Loucy (cell line): ENCODE data around the gene TSLP.

Source experiments
- H2AFZ ChIP-seq: fragments of 200-600 bp; sonication (generic); 2 replicates; pipeline ENCODE4 v1.6.0; 2016; ENCODE audit warnings: antibody characterized with exemption, mild to moderate bottlenecking, low read length, moderate library complexity
- H3F3A ChIP-seq: fragments of 200-600 bp; 2 replicates; pipeline ENCODE4 v1.6.0; 2016; ENCODE audit warnings: antibody characterized with exemption, low read depth, mild to moderate bottlenecking
- H3K27me3 ChIP-seq: fragments of 200-600 bp; sonication (generic); 2 replicates; pipeline ENCODE4 v1.6.1; 2014; ENCODE audit warnings: low read length, mild to moderate bottlenecking; ENCODE audit not compliant: insufficient read depth, poor library complexity, severe bottlenecking
- H3K36me3 ChIP-seq: fragments of 200-600 bp; sonication (generic); 2 replicates; pipeline ENCODE4 v1.6.1; 2016; ENCODE audit warnings: low read length; ENCODE audit not compliant: insufficient read depth
- H3K4me1 ChIP-seq: fragments of 200-600 bp; sonication (generic); 2 replicates; pipeline ENCODE4 v1.5.1; 2014; ENCODE audit warnings: low read length, mild to moderate bottlenecking; ENCODE audit not compliant: insufficient read depth, poor library complexity, severe bottlenecking
- H3K4me2 ChIP-seq: fragments of 200-600 bp; sonication (generic); 2 replicates; pipeline ENCODE4 v1.6.0; 2014; ENCODE audit warnings: antibody characterized with exemption, low read length, low read depth, mild to moderate bottlenecking; ENCODE audit not compliant: poor library complexity, severe bottlenecking
- H3K4me3 ChIP-seq: fragments of 200-600 bp; sonication (generic); 2 replicates; pipeline ENCODE4 v1.5.1; 2014; ENCODE audit warnings: low read length, mild to moderate bottlenecking, mixed read lengths; ENCODE audit not compliant: poor library complexity, severe bottlenecking
- H3K79me2 ChIP-seq: fragments of 200-600 bp; sonication (generic); 2 replicates; pipeline ENCODE4 v1.6.1; 2014; ENCODE audit warnings: low read length; ENCODE audit not compliant: insufficient read depth
- H3K9ac ChIP-seq: fragments of 200-600 bp; sonication (generic); 2 replicates; pipeline ENCODE4 v1.6.0; 2014; ENCODE audit warnings: mild to moderate bottlenecking, low read depth, low read length, moderate library complexity; ENCODE audit not compliant: poor library complexity, severe bottlenecking
- H3K9me2 ChIP-seq: fragments of 200-600 bp; sonication (generic); replicated peaks from 2 replicates; pipeline ENCODE4 v1.6.1; 2016; ENCODE audit warnings: low read depth, low read length, mixed read lengths
- H3K9me3 ChIP-seq: fragments of 200-600 bp; sonication (generic); 2 replicates; pipeline ENCODE4 v1.6.1; 2014; ENCODE audit warnings: mild to moderate bottlenecking, antibody characterized with exemption, low read length, low read depth; ENCODE audit not compliant: insufficient read depth
- H4K20me1 ChIP-seq: fragments of 200-600 bp; sonication (generic); 2 replicates; pipeline ENCODE4 v1.6.0; 2014; ENCODE audit warnings: antibody characterized with exemption, low read length, mild to moderate bottlenecking; ENCODE audit not compliant: insufficient read depth, poor library complexity, severe bottlenecking
- EZH2phosphoT487 ChIP-seq: fragments of 200-600 bp; IDR thresholded peaks from 2 replicates; pipeline ENCODE4 v1.6.1; 2018; ENCODE audit warnings: antibody characterized with exemption, mild to moderate bottlenecking, moderate library complexity, borderline replicate concordance
- TF ChIP-seq, protein P1 (sequence below): fragments of 200-600 bp; sonication (generic); conservative IDR thresholded peaks from 2 replicates; pipeline ENCODE4 v1.5.1; 2014; ENCODE audit warnings: mild to moderate bottlenecking, antibody characterized with exemption, low read length

TSLP gene

DNA sequence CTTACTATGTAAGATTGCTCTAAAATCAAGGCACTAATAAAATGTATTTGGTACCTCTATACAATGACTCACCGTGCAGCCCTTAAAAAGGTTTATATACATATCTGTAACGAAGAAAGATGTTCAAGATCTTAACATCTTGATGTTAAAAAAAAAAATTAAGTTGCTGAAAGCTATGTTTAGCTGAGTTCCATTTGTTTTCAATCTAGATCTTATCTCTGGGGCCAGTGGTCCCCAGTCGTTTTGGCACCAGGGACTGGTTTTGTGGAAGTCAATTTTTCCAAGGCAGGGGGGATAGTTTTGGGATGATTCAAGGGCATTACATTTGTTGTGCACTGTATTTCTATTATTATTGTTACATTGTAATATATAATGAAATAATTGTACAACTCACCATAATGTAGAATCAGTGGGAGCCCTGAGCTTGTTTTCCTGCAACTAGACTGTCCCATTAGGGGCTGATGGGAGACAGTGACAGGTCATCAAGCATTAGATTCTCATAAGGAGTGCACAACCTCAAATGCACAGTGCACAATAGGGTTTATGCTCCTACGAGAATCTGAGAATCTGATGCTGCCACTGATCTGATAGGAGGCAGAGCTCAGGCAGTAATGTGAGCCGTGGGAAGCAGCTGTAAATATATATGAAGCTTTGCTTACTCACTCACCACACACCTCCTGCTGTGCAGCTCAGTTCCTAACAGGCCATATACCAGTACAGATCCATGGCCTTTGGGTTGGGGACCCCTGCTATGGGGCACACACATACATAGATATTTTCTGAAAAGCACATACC, 27.6 kb upstream of the TSLP start:
- Histone ChIP-seq H3K79me2 (no peaks in the 10 kb centered on the region), H3K9me2 (no peaks in the 10 kb centered on the region), H4K20me1 (no peaks in the 10 kb centered on the region), H3F3A (no peaks in the 10 kb centered on the region), H3K36me3 (no peaks in the 10 kb centered on the region), H3K27me3 (no peaks in the 10 kb centered on the region), H3K4me1 (no peaks in the 10 kb centered on the region), H3K4me3 (no peak overlapping the region), H3K9ac (no peak overlapping the region), H3K9me3 (no peaks in the 10 kb centered on the region), H2AFZ (no peak overlapping the region), H3K4me2 (no peak overlapping the region)
- TF ChIP-seq EZH2phosphoT487 = no peak
- TF ChIP-seq, protein P1, sequence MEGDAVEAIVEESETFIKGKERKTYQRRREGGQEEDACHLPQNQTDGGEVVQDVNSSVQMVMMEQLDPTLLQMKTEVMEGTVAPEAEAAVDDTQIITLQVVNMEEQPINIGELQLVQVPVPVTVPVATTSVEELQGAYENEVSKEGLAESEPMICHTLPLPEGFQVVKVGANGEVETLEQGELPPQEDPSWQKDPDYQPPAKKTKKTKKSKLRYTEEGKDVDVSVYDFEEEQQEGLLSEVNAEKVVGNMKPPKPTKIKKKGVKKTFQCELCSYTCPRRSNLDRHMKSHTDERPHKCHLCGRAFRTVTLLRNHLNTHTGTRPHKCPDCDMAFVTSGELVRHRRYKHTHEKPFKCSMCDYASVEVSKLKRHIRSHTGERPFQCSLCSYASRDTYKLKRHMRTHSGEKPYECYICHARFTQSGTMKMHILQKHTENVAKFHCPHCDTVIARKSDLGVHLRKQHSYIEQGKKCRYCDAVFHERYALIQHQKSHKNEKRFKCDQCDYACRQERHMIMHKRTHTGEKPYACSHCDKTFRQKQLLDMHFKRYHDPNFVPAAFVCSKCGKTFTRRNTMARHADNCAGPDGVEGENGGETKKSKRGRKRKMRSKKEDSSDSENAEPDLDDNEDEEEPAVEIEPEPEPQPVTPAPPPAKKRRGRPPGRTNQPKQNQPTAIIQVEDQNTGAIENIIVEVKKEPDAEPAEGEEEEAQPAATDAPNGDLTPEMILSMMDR = no peak

DNA sequence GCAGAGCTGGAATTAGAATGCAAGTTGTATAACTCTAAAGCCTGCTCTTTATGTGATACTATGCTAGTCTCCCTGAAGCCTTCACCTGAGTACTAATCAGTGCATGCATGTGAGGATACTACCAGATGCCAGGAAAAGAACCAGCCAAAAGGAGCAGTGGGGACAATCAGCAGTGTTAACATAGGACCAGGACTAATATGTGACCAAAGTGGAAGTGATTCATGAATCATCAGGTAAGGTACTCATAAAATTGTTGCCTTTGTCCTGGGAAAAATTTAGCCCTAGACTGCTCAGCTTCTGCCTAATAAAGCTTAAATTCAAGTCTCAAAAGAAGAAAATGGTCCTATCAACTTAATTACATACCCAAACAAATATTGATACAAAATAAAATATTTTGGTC, 13.4 kb upstream of the TSLP start:
- Histone ChIP-seq H3F3A (no peaks in the 10 kb centered on the region), H3K4me2 (no peak overlapping the region), H3K9me3 (no peaks in the 10 kb centered on the region), H3K9ac (no peak overlapping the region), H2AFZ (no peak overlapping the region), H3K79me2 (no peaks in the 10 kb centered on the region), H4K20me1 (no peaks in the 10 kb centered on the region), H3K36me3 (no peaks in the 10 kb centered on the region), H3K4me1 (no peaks in the 10 kb centered on the region), H3K4me3 (no peak overlapping the region), H3K9me2 (no peaks in the 10 kb centered on the region), H3K27me3 (no peaks in the 10 kb centered on the region)
- TF ChIP-seq, protein P1 = no peak
- no peak for TF ChIP-seq EZH2phosphoT487

DNA sequence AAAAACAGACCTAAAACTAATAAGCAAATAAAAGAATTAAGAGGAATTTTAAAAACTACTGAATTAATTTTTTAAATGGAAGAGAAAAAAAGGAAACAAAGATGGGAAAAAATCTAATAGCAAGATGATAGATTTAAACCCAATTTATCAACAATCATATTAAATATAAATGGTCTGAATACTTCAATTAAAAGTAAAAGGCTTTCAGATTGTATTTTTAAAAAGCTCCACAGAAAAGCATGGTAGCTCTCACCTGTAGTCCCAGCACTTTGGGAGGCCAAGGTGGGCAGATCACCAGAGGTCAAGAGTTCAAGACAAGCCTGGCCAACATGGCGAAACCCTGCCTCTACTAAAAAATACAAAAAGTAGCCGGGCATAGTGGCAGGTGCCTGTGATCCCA, 11.3 kb upstream of the TSLP start:
- no peaks in the 10 kb centered on the region for H3K79me2 ChIP-seq
- no peak overlapping the region for H3K4me2 ChIP-seq
- H3K9me2 ChIP-seq = no peaks in the 10 kb centered on the region
- H2AFZ ChIP-seq = no peak overlapping the region
- no peaks in the 10 kb centered on the region for H3K27me3 ChIP-seq
- TF ChIP-seq EZH2phosphoT487 = no peak
- TF ChIP-seq, protein P1 = no peak
- no peak overlapping the region for H3K9ac ChIP-seq
- H3K9me3 ChIP-seq = no peaks in the 10 kb centered on the region
- no peaks in the 10 kb centered on the region for H4K20me1 ChIP-seq
- no peak overlapping the region for H3K4me3 ChIP-seq
- no peaks in the 10 kb centered on the region for H3K4me1 ChIP-seq
- no peaks in the 10 kb centered on the region for H3K36me3 ChIP-seq
- no peaks in the 10 kb centered on the region for H3F3A ChIP-seq
